GM23338 (cell line): ENCODE results near the gene CFAP97.

ENCODE experiments used
- CREB1 ChIP-seq: fragments of 250-450 bp; sonication (Bioruptor Pico); IDR thresholded peaks from 2 replicates; pipeline ENCODE4 v1.5.0; 2020; ENCODE audit warnings: low read depth, mild to moderate bottlenecking, moderate library complexity
- CTCF ChIP-seq, 2 experiments: fragments of 200-600 bp in 1 of 2; sonication (generic) in 1 of 2; conservative IDR thresholded peaks; 2 replicates each; pipeline versions ENCODE4 v1.5.1 to v1.6.1; 2016 to 2017; ENCODE audit warnings: antibody characterized with exemption in 2 of 2, low read depth in 2 of 2, mild to moderate bottlenecking in 2 of 2, moderate library complexity in 1 of 2
- ETS1 ChIP-seq: IDR thresholded peaks from 2 replicates; pipeline ENCODE4 v1.6.1; 2016; ENCODE audit warnings: antibody characterized with exemption
- EZH2 ChIP-seq: fragments of 200-600 bp; sonication (generic); IDR thresholded peaks from one replicate; pipeline ENCODE4 v1.8.0; 2017; ENCODE audit warnings: antibody characterized with exemption, mild to moderate bottlenecking, low read depth; ENCODE audit not compliant: unreplicated experiment
- EZH2phosphoT487 ChIP-seq: fragments of 200-600 bp; sonication (generic); IDR thresholded peaks from one replicate; pipeline ENCODE4 v1.8.1; 2018; ENCODE audit warnings: antibody characterized with exemption; ENCODE audit not compliant: unreplicated experiment
- JUNB ChIP-seq: IDR thresholded peaks from one replicate; pipeline ENCODE4 v1.6.1; 2016; ENCODE audit warnings: antibody characterized with exemption; ENCODE audit not compliant: unreplicated experiment
- NANOG ChIP-seq: IDR thresholded peaks from 2 replicates; pipeline ENCODE4 v1.6.1; 2016; ENCODE audit warnings: antibody characterized with exemption, borderline replicate concordance
- POLR2AphosphoS5 ChIP-seq: IDR thresholded peaks from 2 replicates; pipeline ENCODE4 v1.6.1; 2016; ENCODE audit warnings: antibody characterized with exemption, low read depth
- REST ChIP-seq: IDR thresholded peaks from one replicate; pipeline ENCODE4 v1.6.1; 2018; ENCODE audit warnings: antibody characterized with exemption; ENCODE audit not compliant: unreplicated experiment
- STAT1 ChIP-seq: IDR thresholded peaks from one replicate; pipeline ENCODE4 v1.6.1; 2016; ENCODE audit warnings: antibody characterized with exemption; ENCODE audit not compliant: unreplicated experiment

GRCh38 chr4:185194924-185195888 is 8.6 kb downstream of the CFAP97 start:
- TF ChIP-seq CTCF (conservative IDR thresholded peaks at IDR 0.05; ENCODE audit: low read depth in 2 of 2) (no peak), EZH2phosphoT487 (no peak), POLR2AphosphoS5 (no peak), REST (no peak), EZH2 (no peak), CREB1 (CRISPR knock-in tag) (no peak), ETS1 (no peak), NANOG (no peak), STAT1 (no peak), JUNB (no peak)
